ENCODE results near the gene SUSD5.
"Not testable (repeated sequence)": the region's sequence is repeated elsewhere in the genome, so short reads cannot be mapped to it uniquely, and the experiment has no call there.

SUSD5 gene

DNA sequence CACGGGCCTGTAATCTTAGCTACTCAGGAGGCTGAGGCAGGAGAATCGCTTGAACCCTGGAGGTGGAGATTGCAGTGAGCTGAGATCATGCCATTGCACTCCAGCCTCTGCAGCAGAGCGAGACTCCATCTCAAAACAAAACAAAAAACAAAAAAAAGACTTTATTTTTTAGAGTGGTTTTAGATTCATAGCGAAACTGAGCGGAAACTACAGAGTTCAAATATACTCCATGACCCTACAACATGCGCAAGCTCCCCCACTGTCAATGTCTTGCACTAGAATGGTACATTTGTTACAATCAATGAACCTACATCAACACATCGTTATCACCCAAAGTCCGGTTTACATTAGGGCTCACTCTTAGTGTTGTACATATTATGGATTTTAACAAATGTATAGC lies 107.0 kb downstream of the SUSD5 start:
- no peak for DNase-seq

DNA sequence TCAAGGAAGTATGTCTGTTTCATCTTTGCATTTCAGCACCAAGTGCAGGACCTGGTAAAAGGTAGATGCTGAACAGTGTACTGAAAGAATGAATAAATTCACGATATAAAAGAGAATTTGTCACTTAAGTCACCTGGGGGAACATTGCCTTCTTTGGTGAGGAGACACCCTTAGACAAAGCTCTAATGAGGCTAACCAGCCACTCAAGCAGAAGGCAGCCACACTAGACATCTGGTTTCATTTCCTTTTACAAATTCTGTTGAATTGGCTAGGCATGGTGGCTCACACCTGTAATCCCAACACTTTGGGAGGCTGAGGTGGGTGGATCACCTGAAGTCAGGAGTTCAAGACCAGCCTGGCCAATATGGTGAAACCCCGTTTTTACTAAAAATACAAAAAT lies 111.8 kb downstream of the SUSD5 start:
- DNase-seq, result not testable (repeated sequence)

DNA sequence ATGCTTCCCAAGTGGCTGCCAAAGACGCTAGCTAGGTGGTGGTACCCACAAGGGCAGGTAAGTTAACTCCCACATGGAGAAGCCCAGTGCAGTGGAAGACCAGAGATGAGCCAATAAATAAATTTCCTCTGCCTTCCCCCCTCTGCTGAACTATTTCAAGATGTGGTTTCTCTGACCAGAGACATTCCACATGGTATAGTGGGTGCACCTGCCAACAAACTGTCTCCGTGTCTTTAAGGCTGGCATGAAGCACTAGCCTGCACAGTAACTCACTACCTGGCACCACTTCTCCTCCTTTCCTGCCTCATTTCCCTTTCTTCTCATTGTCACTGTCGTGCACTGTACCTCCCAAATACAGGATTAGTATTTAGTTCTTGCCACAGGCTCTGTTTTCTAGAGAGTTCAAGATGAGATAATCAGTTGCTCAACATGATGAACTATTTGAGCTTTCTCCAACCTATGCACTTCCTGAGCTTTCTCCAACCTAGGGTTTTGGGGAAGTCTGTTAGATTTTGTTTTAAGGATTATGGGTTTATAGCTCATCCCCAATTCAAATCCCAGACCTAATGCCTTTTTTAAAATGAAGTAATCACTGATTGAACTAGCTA lies 113.2 kb downstream of the SUSD5 start:
- DNase-seq, result no peak

DNA sequence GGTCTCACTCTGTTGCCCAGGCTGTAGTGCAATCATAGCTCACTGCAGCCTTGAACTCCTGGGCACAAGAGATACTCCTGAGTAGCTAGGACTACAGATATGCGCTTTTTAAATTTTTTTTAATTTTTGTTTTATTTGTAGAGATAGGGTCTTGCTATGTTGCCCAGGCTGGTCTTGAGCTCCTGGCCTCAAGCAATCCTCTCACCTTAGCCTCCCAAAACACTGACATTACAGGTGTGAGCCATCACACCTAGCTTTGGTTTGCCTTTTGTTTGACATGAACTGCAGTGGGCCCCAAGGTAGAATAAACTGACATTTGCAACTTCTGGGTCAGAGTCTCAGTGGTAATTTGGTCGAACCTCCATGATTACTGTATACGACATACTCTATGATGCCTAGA lies 113.8 kb downstream of the SUSD5 start:
- no peak for DNase-seq

DNA sequence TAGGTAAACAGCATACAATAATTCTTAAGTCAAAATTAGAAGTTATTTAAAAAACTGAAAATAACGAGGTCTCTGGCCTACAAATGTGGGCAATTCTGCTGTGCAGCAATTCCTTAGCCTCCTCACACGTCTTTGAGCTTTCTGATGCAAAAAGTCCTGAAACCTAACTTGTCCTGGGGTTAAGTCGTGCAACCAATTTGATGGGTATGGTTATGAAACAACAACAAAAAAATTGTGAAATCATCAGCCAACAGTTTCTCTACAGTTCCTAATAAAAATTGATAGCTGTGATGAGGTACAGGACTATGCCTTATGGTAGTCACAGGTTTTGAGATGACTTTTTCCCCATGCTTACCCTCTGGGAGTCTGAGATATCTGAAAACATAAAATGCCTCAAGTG lies 115.1 kb downstream of the SUSD5 start:
- DNase-seq, result no peak

DNA sequence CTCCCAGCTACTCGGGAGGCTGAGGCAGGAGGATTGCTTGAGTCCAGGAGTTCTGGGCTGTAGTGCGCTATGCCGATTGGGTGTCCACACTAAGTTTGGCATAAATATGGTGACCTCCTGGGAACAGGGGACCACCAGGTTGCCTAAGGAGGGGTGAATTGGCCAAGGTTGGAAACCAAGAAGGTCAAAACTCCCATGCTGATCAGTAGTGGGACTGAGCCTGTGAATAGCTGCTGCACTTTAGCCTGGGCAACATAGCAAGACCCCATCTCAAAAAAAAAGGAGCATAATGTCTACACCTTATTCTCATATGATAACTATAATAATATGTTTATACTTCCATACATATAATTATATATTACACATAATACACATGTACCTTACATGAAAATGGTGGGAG lies 115.6 kb downstream of the SUSD5 start:
- no peak for DNase-seq

DNA sequence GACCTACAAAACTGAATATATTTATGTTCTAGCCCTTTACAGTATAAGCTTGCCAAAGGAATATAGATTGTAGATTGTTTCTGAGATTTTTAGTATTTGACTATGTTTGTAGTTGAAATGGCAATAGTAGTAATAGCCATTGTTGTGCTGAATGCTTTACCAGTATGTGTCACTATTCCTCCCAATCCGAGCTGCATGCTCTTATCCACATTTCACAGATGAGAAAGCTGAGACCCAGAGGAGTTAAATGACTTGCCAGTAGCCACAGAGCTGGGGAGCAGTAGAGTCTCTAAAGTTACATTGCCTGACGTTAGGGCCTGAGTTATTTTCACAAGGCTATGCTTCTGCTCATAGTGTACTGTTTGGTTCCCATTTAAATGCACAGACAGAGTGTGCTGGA lies 118.4 kb downstream of the SUSD5 start:
- DNase-seq, result no peak
